ENCODE data around the gene NPAS1.

NPAS1 gene

DNA sequence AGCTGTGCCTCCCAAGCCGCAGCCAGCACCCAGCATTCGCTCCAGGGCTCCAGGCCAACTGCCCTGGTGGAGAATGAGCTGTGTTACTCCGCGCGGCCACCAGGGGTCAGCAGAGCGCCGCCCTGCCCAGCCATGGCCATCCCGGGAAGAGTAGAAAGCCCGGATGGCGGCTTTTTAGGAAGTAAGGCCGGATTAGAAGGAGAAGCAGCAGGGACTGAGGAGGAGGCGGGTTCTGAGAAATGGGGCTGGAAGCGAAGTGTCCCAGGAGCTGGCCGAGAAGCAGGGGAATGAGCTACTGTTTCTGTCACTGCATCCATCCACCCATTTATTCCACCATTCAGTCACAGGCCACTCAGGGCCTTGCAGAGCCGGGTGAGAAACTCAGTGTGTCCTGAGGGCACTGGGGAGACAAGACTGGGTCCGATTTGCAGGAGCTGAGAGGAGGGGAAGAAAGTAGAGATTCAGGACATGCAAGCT is 6.6 kb upstream of the NPAS1 start:
- DNase-seq (ENCODE audit: low read depth in 1 of 2, low spot score in 1 of 2) = peak; percentile 30 to 53

DNA sequence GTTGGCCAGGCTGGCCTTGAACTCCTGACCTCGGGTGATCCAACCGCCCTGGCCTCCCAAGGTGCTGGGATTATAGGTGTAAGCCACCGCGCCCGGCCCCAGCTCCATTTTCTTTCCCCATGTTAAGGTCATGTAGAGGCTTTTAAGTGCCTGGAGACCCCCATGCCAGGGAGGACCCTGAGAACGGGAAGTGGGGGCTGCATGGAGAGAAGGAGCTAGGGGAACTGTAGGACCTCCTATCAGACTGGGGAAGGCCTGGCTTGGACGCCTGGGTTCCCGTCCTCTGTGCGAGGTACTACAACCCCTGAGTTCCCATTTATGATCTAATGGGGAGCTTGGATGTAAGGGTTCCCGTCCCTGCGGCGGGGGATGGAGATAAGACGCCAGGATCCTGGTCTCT is 714 bp upstream of the NPAS1 start:
- DNase-seq (ENCODE audit: low read depth in 1 of 2, low spot score in 1 of 2) = no peak

DNA sequence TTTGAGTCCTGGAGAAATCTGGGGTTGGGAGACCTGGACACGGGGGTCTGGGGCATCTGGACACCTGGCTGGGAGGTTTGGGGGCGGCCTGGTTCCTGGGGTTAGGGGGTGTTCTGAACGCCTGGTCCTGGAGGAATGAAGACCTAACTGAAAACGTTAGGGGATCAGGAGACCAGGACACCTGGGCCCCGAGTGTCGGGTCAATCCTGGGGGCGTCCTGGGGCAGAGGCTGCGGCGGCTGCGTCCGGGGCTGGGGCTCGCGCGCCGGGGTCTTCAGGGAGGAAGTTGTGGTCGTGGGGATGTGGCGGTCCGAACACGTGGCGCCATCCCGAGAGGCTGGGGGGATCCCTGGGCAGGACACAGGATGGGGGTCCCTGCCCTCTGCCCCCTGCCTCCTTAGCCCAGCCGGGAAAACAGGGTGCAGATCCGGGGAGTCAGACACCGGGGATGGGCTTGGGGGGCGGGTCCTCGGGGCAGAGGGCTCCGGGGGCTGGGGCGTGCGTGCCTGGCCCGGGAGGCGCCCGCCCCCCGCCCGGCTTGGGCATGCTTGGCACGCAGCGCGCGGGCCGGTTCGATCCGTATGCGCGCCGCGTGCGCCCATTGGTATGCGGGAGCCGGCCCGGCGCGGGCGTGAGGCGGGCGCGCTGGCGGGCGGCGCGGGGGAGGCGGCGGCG is 632 bp downstream of the NPAS1 start:
- DNase-seq (ENCODE audit: low read depth in 1 of 2, low spot score in 1 of 2) = no peak

DNA sequence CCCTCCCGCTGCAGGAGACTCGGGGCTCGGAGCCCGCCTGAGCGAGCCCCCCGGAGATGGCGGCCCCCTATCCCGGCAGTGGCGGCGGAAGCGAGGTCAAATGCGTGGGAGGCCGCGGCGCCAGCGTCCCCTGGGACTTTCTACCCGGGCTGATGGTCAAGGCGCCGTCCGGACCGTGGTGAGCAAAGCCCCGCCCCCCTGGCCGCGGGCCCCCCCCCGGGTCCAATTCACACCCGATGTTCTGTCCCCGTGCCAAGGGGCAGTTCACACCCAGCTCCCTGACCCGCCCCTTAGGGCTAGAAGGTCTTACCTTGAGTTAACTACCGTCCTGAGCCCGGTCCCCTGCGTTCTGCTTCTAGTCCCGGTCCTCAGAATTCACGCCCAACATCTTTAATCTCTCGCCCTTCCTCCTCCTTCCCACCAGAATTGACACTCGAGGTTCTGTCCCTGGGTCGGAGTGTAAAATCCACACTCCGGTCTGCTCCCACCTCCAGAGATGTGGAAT is 1.4 kb downstream of the NPAS1 start:
- DNase-seq (ENCODE audit: low read depth in 1 of 2, low spot score in 1 of 2) = no peak

DNA sequence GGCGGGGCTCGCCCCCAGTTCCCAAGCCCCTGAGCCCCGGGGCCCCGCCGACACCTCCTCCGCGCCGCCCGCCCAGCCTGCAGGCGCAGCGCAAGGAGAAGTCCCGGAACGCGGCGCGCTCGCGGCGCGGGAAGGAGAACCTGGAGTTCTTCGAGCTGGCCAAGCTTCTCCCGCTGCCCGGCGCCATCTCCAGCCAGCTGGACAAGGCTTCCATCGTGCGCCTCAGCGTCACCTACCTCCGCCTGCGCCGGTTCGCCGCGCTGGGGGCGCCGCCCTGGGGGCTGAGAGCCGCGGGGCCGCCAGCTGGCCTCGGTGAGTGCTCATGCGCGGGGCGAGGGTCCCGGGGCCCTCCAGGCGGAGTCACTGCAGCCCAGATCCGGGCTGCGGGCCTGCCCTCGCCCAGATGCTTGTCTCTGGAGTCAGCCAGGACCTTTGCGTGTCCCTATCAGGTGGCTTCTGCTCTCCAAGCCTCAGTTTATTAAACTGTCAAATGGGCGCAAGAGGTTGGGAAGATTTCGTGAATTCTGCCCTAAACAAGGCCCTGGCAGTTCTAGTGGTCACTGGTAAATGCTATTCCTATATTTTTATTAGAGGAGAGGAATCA is 2.0 kb downstream of the NPAS1 start:
- DNase-seq (ENCODE audit: low read depth in 1 of 2, low spot score in 1 of 2) = no peak

- no peak for DNase-seq (ENCODE audit: low read depth in 1 of 2, low spot score in 1 of 2)
Observed at GRCh38 chr19:47022140-47022536, 2.5 kb downstream of the NPAS1 start.

DNA sequence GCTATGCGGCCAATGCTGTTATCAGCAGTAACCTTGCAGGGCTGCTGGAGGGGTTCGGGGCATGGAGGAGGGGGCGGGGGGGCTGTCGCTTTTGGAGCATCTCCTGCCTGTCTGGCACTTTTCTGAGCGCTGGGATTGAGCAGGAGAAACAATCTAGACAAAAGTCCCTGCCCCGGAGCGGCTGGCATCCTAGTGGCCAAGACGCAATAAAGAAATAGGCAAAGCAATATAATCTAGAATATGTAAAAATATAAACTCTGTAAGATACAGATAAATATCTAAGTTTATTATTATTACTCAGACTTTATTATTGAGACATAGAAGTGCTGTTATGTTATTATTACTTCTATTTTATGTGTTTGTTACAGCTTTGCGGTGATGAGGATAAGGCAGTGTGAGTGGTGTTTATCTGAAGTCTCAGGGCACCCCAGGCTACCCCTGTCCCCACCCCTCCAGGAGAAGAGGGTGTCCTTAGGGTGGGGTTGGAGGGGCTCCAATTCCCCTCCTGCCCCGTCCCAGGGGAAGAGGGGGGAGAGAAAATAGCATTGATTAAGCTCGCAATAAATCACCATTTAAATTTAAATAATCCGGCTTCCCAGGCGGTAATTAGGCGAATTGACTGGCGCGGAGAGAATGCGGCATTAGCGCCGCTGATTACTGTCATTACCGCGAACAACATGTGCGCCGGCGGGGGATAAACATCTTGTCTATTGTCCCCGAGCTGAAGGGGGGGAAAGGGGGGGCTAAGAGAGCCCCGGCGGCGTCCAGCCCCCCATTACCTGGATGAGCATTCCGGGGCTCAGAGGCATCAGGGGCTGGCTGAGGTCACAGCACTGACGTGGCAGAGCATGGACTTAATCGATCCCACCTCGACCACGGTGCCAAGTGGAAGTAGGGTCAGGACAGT is 3.2 kb downstream of the NPAS1 start:
- DNase-seq (ENCODE audit: low read depth in 1 of 2, low spot score in 1 of 2) = no peak

GRCh38 chr19:47023448-47023794 is 3.8 kb downstream of the NPAS1 start:
- DNase-seq (ENCODE audit: low read depth in 1 of 2, low spot score in 1 of 2) = no peak

- no peak for DNase-seq (ENCODE audit: low read depth in 1 of 2, low spot score in 1 of 2)
Observed at GRCh38 chr19:47024502-47024901, 4.9 kb downstream of the NPAS1 start.

- no peak for DNase-seq (ENCODE audit: low read depth in 1 of 2, low spot score in 1 of 2)
Observed at GRCh38 chr19:47026156-47026555, 6.5 kb downstream of the NPAS1 start.

GRCh38 chr19:47026889-47027288 is 7.3 kb downstream of the NPAS1 start:
- DNase-seq (ENCODE audit: low read depth in 1 of 2, low spot score in 1 of 2) = no peak

DNA sequence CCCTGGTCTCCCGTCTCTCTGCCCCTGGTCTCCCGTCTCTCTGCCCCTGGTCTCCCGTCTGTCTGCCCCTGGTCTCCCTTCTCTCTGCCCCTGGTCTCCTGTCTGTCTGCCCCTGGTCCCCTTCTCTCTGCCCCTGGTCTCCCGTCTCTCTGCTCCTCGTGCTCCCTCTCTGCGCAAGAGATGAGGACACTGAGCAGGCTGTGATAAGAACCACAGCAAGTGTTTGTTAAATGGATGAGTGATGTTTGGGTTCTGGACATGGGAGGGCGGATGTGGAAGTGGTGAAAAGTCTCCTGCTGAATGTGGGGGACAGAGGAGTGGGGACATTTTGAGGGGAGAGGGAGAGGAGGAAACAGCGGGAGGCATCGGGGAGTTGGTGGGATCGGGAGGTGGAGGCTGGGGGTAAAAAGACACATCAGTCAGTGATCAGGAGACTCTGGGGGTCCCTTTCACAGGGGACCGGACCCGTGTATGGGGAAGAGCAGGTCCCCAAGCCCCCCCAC is 8.0 kb downstream of the NPAS1 start:
- DNase-seq (ENCODE audit: low read depth in 1 of 2, low spot score in 1 of 2) = no peak

DNA sequence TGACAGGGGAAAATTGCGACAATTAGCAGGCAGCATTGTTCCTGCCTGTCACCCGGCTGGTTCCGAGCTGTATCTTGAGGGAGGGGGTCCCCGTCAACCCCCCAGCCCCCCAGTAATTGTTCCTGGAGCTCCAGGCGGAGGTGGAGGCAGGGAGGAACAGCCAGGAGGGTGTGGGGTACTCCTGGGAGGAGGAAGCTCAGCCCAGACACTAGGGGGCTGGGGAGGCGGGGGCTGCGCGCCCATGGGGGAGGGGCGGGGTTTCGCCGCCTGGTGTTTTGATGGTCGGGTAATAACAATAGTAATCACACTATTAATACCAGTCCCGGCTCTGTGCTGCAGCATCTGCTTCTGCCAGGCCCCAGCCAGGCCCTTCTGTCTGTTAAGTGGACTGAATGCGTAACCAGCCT is 8.6 kb downstream of the NPAS1 start:
- DNase-seq (ENCODE audit: low read depth in 1 of 2, low spot score in 1 of 2) = no peak

- peak; percentile 36 to 55 for DNase-seq (ENCODE audit: low read depth in 1 of 2, low spot score in 1 of 2)
Observed at GRCh38 chr19:47032171-47032811, 12.7 kb downstream of the NPAS1 start.

- DNase-seq (ENCODE audit: low read depth in 1 of 2, low spot score in 1 of 2) = peak; percentile 93 to 97
Observed at GRCh38 chr19:47035127-47036096, 15.8 kb downstream of the NPAS1 start.

DNA sequence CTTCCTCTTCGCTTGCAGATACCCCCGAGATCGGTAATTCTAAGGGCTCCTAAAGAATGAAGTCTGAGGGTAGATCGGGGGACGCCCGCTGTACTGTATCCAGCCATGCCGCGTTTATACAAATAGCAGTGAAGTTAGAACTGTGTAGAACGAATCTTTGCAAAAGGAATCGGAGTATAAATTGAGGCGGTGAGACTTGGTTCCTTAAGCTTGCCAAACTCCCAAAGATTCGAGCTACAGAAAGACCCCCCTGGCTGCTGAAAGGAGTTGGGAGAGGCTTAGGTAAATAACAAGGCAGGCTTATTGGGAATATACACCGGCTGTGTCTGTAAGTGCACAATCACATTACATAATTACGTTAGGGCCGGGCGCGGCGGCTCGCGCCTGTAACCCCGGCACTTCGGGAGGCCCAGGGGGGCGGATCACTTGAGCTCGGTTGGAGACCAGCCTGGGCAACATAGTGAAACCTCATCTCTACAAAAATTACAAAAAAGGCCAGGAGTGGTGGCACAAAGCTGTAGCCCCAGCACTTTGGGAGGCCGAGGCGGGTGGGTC is 16.5 kb downstream of the NPAS1 start:
- no peak for DNase-seq (ENCODE audit: low read depth in 1 of 2, low spot score in 1 of 2)

- no peak for DNase-seq (ENCODE audit: low read depth in 1 of 2, low spot score in 1 of 2)
Observed at GRCh38 chr19:47037766-47038165, 18.1 kb downstream of the NPAS1 start.

GRCh38 chr19:47039239-47039874 is 19.7 kb downstream of the NPAS1 start:
- DNase-seq (ENCODE audit: low read depth in 1 of 2, low spot score in 1 of 2) = no peak

DNA sequence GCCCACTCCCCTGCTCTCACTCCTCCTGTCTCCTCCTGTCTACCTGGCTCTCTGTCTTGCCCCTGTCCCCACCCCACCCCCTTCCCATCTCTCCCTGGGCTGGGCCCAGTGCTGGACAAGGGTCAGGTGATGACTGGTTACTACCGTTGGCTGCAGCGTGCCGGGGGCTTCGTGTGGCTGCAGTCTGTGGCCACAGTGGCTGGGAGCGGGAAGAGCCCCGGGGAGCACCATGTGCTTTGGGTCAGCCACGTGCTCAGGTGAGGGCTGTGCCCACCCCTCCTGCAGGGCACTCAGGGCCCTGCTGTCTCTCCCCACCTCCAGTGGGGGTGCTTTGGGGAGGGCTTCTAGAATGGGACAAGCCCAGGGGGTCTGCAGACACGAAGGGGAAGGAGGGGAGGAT is 21.2 kb downstream of the NPAS1 start:
- no peak for DNase-seq (ENCODE audit: low read depth in 1 of 2, low spot score in 1 of 2)
